GM10248 (cell line): ENCODE data around the gene GORASP1.

Experiments used
- CTCF ChIA-PET: fragments of 300-600 bp; sonication (Branson Sonifier 250); formaldehyde crosslinking; extraction: SDS; loops from one replicate; lab custom pipeline; 2021; ENCODE audit warnings: antibody characterized with exemption; lab: Yijun Ruan, JAX
- POLR2A ChIA-PET: fragments of 350-650 bp; sonication (Branson Sonifier 250); formaldehyde crosslinking; extraction: SDS; loops from one replicate; lab custom pipeline; 2020; ENCODE audit warnings: antibody characterized with exemption; lab: Yijun Ruan, JAX
- DNase-seq: peaks from one replicate; pipeline ENCODE4 v3.0.0; 2012; ENCODE audit errors: extremely low spot score
- CTCF ChIP-seq: IDR thresholded peaks from 2 replicates; pipeline ENCODE4 v1.5.1; 2012; ENCODE audit warnings: mild to moderate bottlenecking, low read depth; ENCODE audit errors: extremely low read depth, missing control alignments, control extremely low read depth

The GORASP1 gene

GRCh38 chr3:39133822-39134221, 26.4 kb upstream of the GORASP1 start:
- DNase-seq, result no peak
- ChIA-PET CTCF (interaction anchor here (1.2 to 2.1 kb wide), 9 partner anchors 8 to 159 kb away, joined by 3 to 8 read pairs (median 4); partner anchors contain the start of genes GORASP1 and TTC21A), POLR2A (no interaction called here)
- no peak for TF ChIP-seq CTCF

GRCh38 chr3:39133093-39133490, 25.7 kb upstream of the GORASP1 start:
- CTCF ChIA-PET, result interaction anchor here (1.2 to 2.1 kb wide), 8 partner anchors 9 to 159 kb away, joined by 3 to 8 read pairs (median 4); partner anchors contain the start of genes GORASP1 and TTC21A
- TF ChIP-seq CTCF, result no peak
- POLR2A ChIA-PET, result interaction anchor here (1.5 kb wide), 1 partner anchor 10 kb away, joined by 3 read pairs; no protein-coding TSS in a partner anchor
- no peak for DNase-seq

GRCh38 chr3:39132096-39133092, 25.0 kb upstream of the GORASP1 start:
- POLR2A ChIA-PET, result interaction anchor here (1.5 kb wide), 1 partner anchor 11 kb away, joined by 3 read pairs; no protein-coding TSS in a partner anchor

GRCh38 chr3:39130693-39131265, 23.4 kb upstream of the GORASP1 start:
- no peak for DNase-seq
- ChIA-PET POLR2A (no interaction called here), CTCF (interaction anchor here (0.9 to 18.6 kb wide), 7 partner anchors 8 to 160 kb away, joined by 3 to 178 read pairs (median 4); no protein-coding TSS in a partner anchor)
- no peak for TF ChIP-seq CTCF

More at GRCh38 chr3:39132096-39133092, 25.0 kb upstream of the GORASP1 start:
- no peak for DNase-seq
- CTCF ChIA-PET, result interaction anchor here (1.4 to 18.6 kb wide), 4 partner anchors 9 to 158 kb away, joined by 3 to 178 read pairs (median 6); no protein-coding TSS in a partner anchor
- no peak for TF ChIP-seq CTCF

GRCh38 chr3:39130026-39130425, 22.6 kb upstream of the GORASP1 start:
- DNase-seq, result no peak
- ChIA-PET POLR2A (no interaction called here), CTCF (interaction anchor here (1.2 to 18.6 kb wide), 6 partner anchors 8 to 161 kb away, joined by 3 to 178 read pairs (median 4); partner anchors contain the start of genes GORASP1 and TTC21A)
- TF ChIP-seq CTCF, result no peak

GRCh38 chr3:39128951-39129350, 21.5 kb upstream of the GORASP1 start:
- CTCF ChIA-PET, result interaction anchor here (0.7 to 18.6 kb wide), 6 partner anchors 10 to 162 kb away, joined by 3 to 178 read pairs (median 4); partner anchors contain the start of genes GORASP1 and TTC21A
- POLR2A ChIA-PET, result interaction anchor here (1.1 kb wide), 1 partner anchor 15 kb away, joined by 3 read pairs; no protein-coding TSS in a partner anchor
- TF ChIP-seq CTCF, result no peak
- no peak for DNase-seq
